ENCODE results near the gene RIPOR3. TPM values are rescaled to one million over a fixed set of nuclear protein-coding genes. Genes with fewer than 3 reads are reported as not detected.

Gene RIPOR3, protein sequence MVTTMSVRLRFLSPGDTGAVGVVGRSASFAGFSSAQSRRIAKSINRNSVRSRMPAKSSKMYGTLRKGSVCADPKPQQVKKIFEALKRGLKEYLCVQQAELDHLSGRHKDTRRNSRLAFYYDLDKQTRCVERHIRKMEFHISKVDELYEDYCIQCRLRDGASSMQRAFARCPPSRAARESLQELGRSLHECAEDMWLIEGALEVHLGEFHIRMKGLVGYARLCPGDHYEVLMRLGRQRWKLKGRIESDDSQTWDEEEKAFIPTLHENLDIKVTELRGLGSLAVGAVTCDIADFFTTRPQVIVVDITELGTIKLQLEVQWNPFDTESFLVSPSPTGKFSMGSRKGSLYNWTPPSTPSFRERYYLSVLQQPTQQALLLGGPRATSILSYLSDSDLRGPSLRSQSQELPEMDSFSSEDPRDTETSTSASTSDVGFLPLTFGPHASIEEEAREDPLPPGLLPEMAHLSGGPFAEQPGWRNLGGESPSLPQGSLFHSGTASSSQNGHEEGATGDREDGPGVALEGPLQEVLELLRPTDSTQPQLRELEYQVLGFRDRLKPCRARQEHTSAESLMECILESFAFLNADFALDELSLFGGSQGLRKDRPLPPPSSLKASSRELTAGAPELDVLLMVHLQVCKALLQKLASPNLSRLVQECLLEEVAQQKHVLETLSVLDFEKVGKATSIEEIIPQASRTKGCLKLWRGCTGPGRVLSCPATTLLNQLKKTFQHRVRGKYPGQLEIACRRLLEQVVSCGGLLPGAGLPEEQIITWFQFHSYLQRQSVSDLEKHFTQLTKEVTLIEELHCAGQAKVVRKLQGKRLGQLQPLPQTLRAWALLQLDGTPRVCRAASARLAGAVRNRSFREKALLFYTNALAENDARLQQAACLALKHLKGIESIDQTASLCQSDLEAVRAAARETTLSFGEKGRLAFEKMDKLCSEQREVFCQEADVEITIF
- 1 to 10 TPM; 4.3 to 7.9 TPM for total RNA-seq
- 1 to 10 TPM; 7.4 to 9.9 TPM for polyA plus RNA-seq
- long read RNA-seq, donor 1: 0 reads
- long read RNA-seq, donor 2: 0 reads
- long read RNA-seq, donor 3: 0 reads
- long read RNA-seq, donor 4: 0 reads
- long read RNA-seq, donor 5: 0 reads

DNA sequence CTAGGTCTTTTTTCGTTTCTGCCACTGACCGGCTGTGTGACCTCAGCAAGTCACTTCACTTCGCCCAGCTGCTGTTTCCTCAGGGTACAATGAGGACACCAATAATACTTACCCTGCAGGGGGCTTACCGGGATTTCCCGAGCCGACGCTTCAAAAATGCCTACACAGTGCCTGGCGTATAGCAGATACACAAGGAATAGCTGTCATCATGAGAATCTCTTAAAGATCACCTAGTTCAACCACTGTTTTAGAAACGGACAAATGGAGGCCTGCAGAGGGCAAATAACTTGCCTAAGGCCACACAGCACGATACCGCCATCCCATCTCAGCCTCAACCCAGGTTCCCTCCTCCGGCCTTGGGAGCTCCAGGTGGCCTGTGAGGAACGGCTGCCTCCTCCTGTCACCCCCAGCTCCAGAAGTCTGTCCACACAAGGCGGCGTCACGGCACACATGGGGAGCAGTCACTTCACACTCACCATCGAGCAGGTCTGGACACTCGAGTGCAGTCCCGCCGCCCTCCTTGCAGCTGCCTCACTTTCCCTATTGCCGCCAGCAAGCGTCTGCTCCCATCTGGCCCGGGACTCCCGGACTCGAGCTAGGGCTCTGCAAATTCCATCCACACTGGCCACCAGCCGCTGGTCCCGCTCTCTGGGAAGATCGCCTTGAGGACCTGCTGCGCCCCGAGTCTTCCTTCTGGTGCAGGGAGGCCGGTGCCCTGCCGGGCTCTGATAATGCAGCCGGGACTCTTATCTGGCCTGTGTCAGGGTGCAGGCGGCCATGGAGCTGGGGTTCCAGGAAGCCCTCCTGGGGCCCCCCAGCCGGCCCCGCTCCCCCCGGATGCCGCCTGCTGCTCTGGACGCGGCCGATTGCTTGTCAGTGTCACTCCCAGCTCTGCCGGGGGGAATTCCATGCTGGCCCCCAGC lies at the start of gene RIPOR3:
Gene RIPOR3, minus strand, starts transcription at position 893 of the 923 bp plus-strand sequence. Its CDS starts 414 bp downstream, at position 479.
- peak within 1 kb of the TSS in 1 of 2 donors; percentile 28 for H3K27ac ChIP-seq (ENCODE audit: low read depth in 1 of 2, low read length in 1 of 2)
- H3K27me3 ChIP-seq (ENCODE audit: control insufficient read depth in 3 of 3, insufficient read depth in 3 of 3, low read length in 2 of 3): peaks cover 0 to 2% (median 0%) of the 10 kb centered on the region in 3 donors
- TF ChIP-seq, protein P1, sequence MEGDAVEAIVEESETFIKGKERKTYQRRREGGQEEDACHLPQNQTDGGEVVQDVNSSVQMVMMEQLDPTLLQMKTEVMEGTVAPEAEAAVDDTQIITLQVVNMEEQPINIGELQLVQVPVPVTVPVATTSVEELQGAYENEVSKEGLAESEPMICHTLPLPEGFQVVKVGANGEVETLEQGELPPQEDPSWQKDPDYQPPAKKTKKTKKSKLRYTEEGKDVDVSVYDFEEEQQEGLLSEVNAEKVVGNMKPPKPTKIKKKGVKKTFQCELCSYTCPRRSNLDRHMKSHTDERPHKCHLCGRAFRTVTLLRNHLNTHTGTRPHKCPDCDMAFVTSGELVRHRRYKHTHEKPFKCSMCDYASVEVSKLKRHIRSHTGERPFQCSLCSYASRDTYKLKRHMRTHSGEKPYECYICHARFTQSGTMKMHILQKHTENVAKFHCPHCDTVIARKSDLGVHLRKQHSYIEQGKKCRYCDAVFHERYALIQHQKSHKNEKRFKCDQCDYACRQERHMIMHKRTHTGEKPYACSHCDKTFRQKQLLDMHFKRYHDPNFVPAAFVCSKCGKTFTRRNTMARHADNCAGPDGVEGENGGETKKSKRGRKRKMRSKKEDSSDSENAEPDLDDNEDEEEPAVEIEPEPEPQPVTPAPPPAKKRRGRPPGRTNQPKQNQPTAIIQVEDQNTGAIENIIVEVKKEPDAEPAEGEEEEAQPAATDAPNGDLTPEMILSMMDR (IDR thresholded peaks at IDR 0.05; ENCODE audit: control extremely low read depth, extremely low read depth): no peak
- ATAC-seq (ENCODE audit: insufficient read depth, low FRiP score) (no peak), DNase-seq (peak; percentile 28 to 52 (median 46))
- H3K9me3 ChIP-seq (ENCODE audit: control insufficient read depth in 4 of 4, insufficient read depth in 3 of 4, low read length in 3 of 4): no peaks in the 10 kb centered on the region
- peaks cover 0 to 36% (median 12%) of the 10 kb centered on the region in 5 donors for H3K4me1 ChIP-seq (ENCODE audit: control insufficient read depth in 5 of 5, insufficient read depth in 5 of 5, low read length in 5 of 5)
- peak within 1 kb of the TSS; percentile 24 for H3K4me3 ChIP-seq
- no peaks in the 10 kb centered on the region for H3K36me3 ChIP-seq (ENCODE audit: control insufficient read depth in 4 of 4, insufficient read depth in 4 of 4, low read length in 4 of 4)
- peak within 1 kb of the TSS in 1 of 2 donors; percentile 51 for H3K9ac ChIP-seq (ENCODE audit: insufficient read depth in 1 of 2, low read length in 2 of 2)
- 14 to 31% methylated on average over 42 of the region's 42 CpGs for WGBS, 2 donors

DNA sequence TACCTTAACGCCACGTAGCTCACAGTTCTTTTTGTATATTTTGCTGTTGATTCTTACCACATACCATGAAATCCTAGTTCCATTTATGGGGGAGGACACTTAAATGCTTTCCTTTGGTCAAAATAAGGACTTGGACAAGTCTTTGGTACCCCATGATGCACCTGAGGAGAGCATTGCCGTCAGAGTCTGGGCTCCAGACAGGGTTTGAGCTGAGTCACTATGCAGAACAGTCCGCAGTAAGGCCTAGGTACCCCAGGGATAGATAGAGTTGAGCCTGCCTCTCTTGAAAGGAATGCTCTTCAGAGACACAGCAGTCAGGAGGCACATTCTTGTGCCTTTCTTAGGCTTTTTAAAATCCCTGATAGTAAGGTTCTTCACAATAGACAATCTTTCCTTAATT lies 46.0 kb upstream of the RIPOR3 start:
- Histone ChIP-seq H3K27me3 (ENCODE audit: control insufficient read depth in 3 of 3, insufficient read depth in 3 of 3, low read length in 2 of 3) (peaks cover 0 to 10% (median 2%) of the 10 kb centered on the region in 3 donors), H3K36me3 (ENCODE audit: control insufficient read depth in 4 of 4, insufficient read depth in 4 of 4, low read length in 4 of 4) (no peaks in the 10 kb centered on the region), H3K9ac (ENCODE audit: insufficient read depth in 1 of 2, low read length in 2 of 2) (no peak overlapping the region), H3K27ac (ENCODE audit: low read depth in 1 of 2, low read length in 1 of 2) (no peak overlapping the region), H3K9me3 (ENCODE audit: control insufficient read depth in 4 of 4, insufficient read depth in 3 of 4, low read length in 3 of 4) (no peaks in the 10 kb centered on the region), H3K4me3 (no peak overlapping the region), H3K4me1 (ENCODE audit: control insufficient read depth in 5 of 5, insufficient read depth in 5 of 5, low read length in 5 of 5) (peaks cover 0 to 12% (median 0%) of the 10 kb centered on the region in 5 donors)
- TF ChIP-seq, protein P1 (IDR thresholded peaks at IDR 0.05; ENCODE audit: control extremely low read depth, extremely low read depth): no peak
- WGBS, 2 donors: 71 to 81% methylated on average over 4 of the region's 4 CpGs
- DNase-seq: no peak
- no peak for ATAC-seq (ENCODE audit: insufficient read depth, low FRiP score)

DNA sequence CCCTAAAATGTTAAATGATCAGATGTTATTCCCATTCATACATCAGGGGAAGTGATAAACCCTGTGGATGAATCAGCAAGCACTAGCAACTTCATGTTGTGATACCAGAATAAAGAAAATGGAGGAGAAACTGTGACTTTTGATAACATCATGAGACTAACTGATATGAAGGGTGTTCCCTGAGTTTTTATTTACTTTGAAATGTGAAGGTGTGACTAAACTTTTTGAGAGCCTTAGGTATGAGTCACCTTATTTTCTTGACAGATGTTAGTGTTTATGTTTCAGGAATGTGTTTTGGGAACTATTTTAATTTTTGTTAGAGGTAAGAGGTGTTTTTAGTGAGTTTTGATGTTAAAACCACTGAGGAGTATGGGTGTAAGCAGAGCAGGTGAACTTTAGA lies 44.5 kb upstream of the RIPOR3 start:
- H3K9ac ChIP-seq (ENCODE audit: insufficient read depth in 1 of 2, low read length in 2 of 2): no peak overlapping the region
- no peak overlapping the region for H3K4me3 ChIP-seq
- no peak for ATAC-seq (ENCODE audit: insufficient read depth, low FRiP score)
- no peaks in the 10 kb centered on the region for H3K9me3 ChIP-seq (ENCODE audit: control insufficient read depth in 4 of 4, insufficient read depth in 3 of 4, low read length in 3 of 4)
- no peaks in the 10 kb centered on the region for H3K36me3 ChIP-seq (ENCODE audit: control insufficient read depth in 4 of 4, insufficient read depth in 4 of 4, low read length in 4 of 4)
- no peak for DNase-seq
- H3K27me3 ChIP-seq (ENCODE audit: control insufficient read depth in 3 of 3, insufficient read depth in 3 of 3, low read length in 2 of 3): peaks cover 0 to 15% (median 7%) of the 10 kb centered on the region in 3 donors
- H3K27ac ChIP-seq (ENCODE audit: low read depth in 1 of 2, low read length in 1 of 2): no peak overlapping the region
- peaks cover 0 to 8% (median 0%) of the 10 kb centered on the region in 5 donors for H3K4me1 ChIP-seq (ENCODE audit: control insufficient read depth in 5 of 5, insufficient read depth in 5 of 5, low read length in 5 of 5)
- TF ChIP-seq, protein P1 (IDR thresholded peaks at IDR 0.05; ENCODE audit: control extremely low read depth, extremely low read depth): no peak

Measured in lung (tissue), 16 donors.